GM19324 (cell line): ENCODE results near the gene EIF1B.
"Not testable (repeated sequence)": the region's sequence is repeated elsewhere in the genome, so short reads cannot be mapped to it uniquely, and the experiment has no call there.

Experiments
- ATAC-seq: cut with Tn5 transposase; IDR thresholded peaks from one replicate; pipeline ENCODE4 v1.9.1; 2021; ENCODE audit warnings: mild to moderate bottlenecking, moderate library complexity; ENCODE audit not compliant: unreplicated experiment, low FRiP score

Gene EIF1B

GRCh38 chr3:40309418-40309924, at the start of gene EIF1B:
TSS of gene EIF1B (plus strand) at chr3:40309707. CDS start at chr3:40309942, 235 bp downstream.
- ATAC-seq = peak; percentile 98

- ATAC-seq = no peak
Measured at GRCh38 chr3:40262331-40262730, 47.2 kb upstream of the EIF1B start.

- no peak for ATAC-seq
Measured at GRCh38 chr3:40264451-40264850, 45.1 kb upstream of the EIF1B start.

- no peak for ATAC-seq
Measured at GRCh38 chr3:40265181-40265580, 44.3 kb upstream of the EIF1B start.

GRCh38 chr3:40267937-40268724, 41.4 kb upstream of the EIF1B start:
- ATAC-seq = no peak

GRCh38 chr3:40268802-40269524, 40.5 kb upstream of the EIF1B start:
- ATAC-seq = no peak

- no peak for ATAC-seq
Measured at GRCh38 chr3:40278791-40279190, 30.7 kb upstream of the EIF1B start.

GRCh38 chr3:40281995-40282394, 27.5 kb upstream of the EIF1B start:
- no peak for ATAC-seq

GRCh38 chr3:40283057-40283456, 26.4 kb upstream of the EIF1B start:
- ATAC-seq = not testable (repeated sequence)

GRCh38 chr3:40287248-40287647, 22.3 kb upstream of the EIF1B start:
- ATAC-seq = no peak

- ATAC-seq = no peak
Measured at GRCh38 chr3:40290396-40290795, 19.1 kb upstream of the EIF1B start.

GRCh38 chr3:40291471-40291870, 18.0 kb upstream of the EIF1B start:
- no peak for ATAC-seq

- no peak for ATAC-seq
Measured at GRCh38 chr3:40292637-40293349, 16.7 kb upstream of the EIF1B start.

GRCh38 chr3:40294434-40294833, 15.1 kb upstream of the EIF1B start:
- no peak for ATAC-seq

- ATAC-seq = no peak
Measured at GRCh38 chr3:40298075-40298474, 11.4 kb upstream of the EIF1B start.

GRCh38 chr3:40299130-40299720, 10.3 kb upstream of the EIF1B start:
- ATAC-seq = no peak

GRCh38 chr3:40299721-40300335, 9.7 kb upstream of the EIF1B start:
- no peak for ATAC-seq

GRCh38 chr3:40302784-40303183, 6.7 kb upstream of the EIF1B start:
- no peak for ATAC-seq

- no peak for ATAC-seq
Measured at GRCh38 chr3:40304352-40304751, 5.2 kb upstream of the EIF1B start.

- no peak for ATAC-seq
Measured at GRCh38 chr3:40306336-40306735, 3.2 kb upstream of the EIF1B start.
